Measurements from ENCODE around the gene SNX6.
"Not testable (repeated sequence)": the region's sequence is repeated elsewhere in the genome, so short reads cannot be mapped to it uniquely, and the experiment has no call there.

SNX6 gene

GRCh38 chr14:34650786-34651584 lies 21.0 kb upstream of the SNX6 start:
- H4K20me1 ChIP-seq (ENCODE audit: insufficient read depth, low read length) = no peaks in the 10 kb centered on the region
- no peak for TF ChIP-seq EZH2 (IDR thresholded peaks at IDR 0.05; ENCODE audit: borderline replicate concordance, low read depth, low read length, severe bottlenecking)
- TF ChIP-seq CTCF (IDR thresholded peaks at IDR 0.05; ENCODE audit: borderline replicate concordance, extremely low read depth, low read length, poor library complexity, severe bottlenecking) = no peak
- no peak overlapping the region for H3K27ac ChIP-seq (ENCODE audit: low read length)
- no peaks in the 10 kb centered on the region for H3K4me1 ChIP-seq (ENCODE audit: insufficient read depth, low read length)
- no peak overlapping the region for H3K9ac ChIP-seq (ENCODE audit: low read depth, low read length)
- no peak for ATAC-seq (ENCODE audit: insufficient read depth, low read depth)
- no peak for DNase-seq
- H3K36me3 ChIP-seq (ENCODE audit: insufficient read depth, low read length) = no peaks in the 10 kb centered on the region
- H3K27me3 ChIP-seq (ENCODE audit: insufficient read depth, low read length, poor library complexity) = no peaks in the 10 kb centered on the region
- no peaks in the 10 kb centered on the region for H3K9me3 ChIP-seq (ENCODE audit: insufficient read depth, low read length, severe bottlenecking)
- no peak overlapping the region for H3K4me2 ChIP-seq (ENCODE audit: insufficient read depth, low read length)
- no peak overlapping the region for H2AFZ ChIP-seq (ENCODE audit: low read depth, low read length)
- H3K79me2 ChIP-seq (ENCODE audit: insufficient read depth, low read length) = no peaks in the 10 kb centered on the region
- H3K4me3 ChIP-seq (ENCODE audit: low read depth in 1 of 2, low read length in 2 of 2) = no peak overlapping the region

GRCh38 chr14:34650006-34650405 lies 20.1 kb upstream of the SNX6 start:
- H3K36me3 ChIP-seq (ENCODE audit: insufficient read depth, low read length); H3K27ac ChIP-seq (ENCODE audit: low read length); H3K27me3 ChIP-seq (ENCODE audit: insufficient read depth, low read length, poor library complexity); H3K4me3 ChIP-seq (ENCODE audit: low read depth in 1 of 2, low read length in 2 of 2); H3K4me2 ChIP-seq (ENCODE audit: insufficient read depth, low read length); H3K9ac ChIP-seq (ENCODE audit: low read depth, low read length); DNase-seq; H3K4me1 ChIP-seq (ENCODE audit: insufficient read depth, low read length); H4K20me1 ChIP-seq (ENCODE audit: insufficient read depth, low read length); ATAC-seq (ENCODE audit: insufficient read depth, low read depth); H3K79me2 ChIP-seq (ENCODE audit: insufficient read depth, low read length); H3K9me3 ChIP-seq (ENCODE audit: insufficient read depth, low read length, severe bottlenecking); H2AFZ ChIP-seq (ENCODE audit: low read depth, low read length): not testable (repeated sequence)

- no peak for DNase-seq
- H3K36me3 ChIP-seq (ENCODE audit: insufficient read depth, low read length) = no peaks in the 10 kb centered on the region
- H3K4me2 ChIP-seq (ENCODE audit: insufficient read depth, low read length) = no peak overlapping the region
- no peak overlapping the region for H3K27ac ChIP-seq (ENCODE audit: low read length)
- H3K9ac ChIP-seq (ENCODE audit: low read depth, low read length) = no peak overlapping the region
- no peak for ATAC-seq (ENCODE audit: insufficient read depth, low read depth)
- no peak overlapping the region for H3K4me3 ChIP-seq (ENCODE audit: low read depth in 1 of 2, low read length in 2 of 2)
- no peaks in the 10 kb centered on the region for H3K27me3 ChIP-seq (ENCODE audit: insufficient read depth, low read length, poor library complexity)
- no peaks in the 10 kb centered on the region for H3K4me1 ChIP-seq (ENCODE audit: insufficient read depth, low read length)
- H2AFZ ChIP-seq (ENCODE audit: low read depth, low read length) = no peak overlapping the region
- TF ChIP-seq EZH2 (IDR thresholded peaks at IDR 0.05; ENCODE audit: borderline replicate concordance, low read depth, low read length, severe bottlenecking) = no peak
- TF ChIP-seq CTCF (IDR thresholded peaks at IDR 0.05; ENCODE audit: borderline replicate concordance, extremely low read depth, low read length, poor library complexity, severe bottlenecking) = no peak
- H3K9me3 ChIP-seq (ENCODE audit: insufficient read depth, low read length, severe bottlenecking) = no peaks in the 10 kb centered on the region
- H3K79me2 ChIP-seq (ENCODE audit: insufficient read depth, low read length) = no peaks in the 10 kb centered on the region
- no peaks in the 10 kb centered on the region for H4K20me1 ChIP-seq (ENCODE audit: insufficient read depth, low read length)
Measured at GRCh38 chr14:34649344-34649743, 19.4 kb upstream of the SNX6 start.

GRCh38 chr14:34646570-34647255 lies 16.8 kb upstream of the SNX6 start:
- DNase-seq = no peak
- TF ChIP-seq CTCF (IDR thresholded peaks at IDR 0.05; ENCODE audit: borderline replicate concordance, extremely low read depth, low read length, poor library complexity, severe bottlenecking) = no peak
- no peak for TF ChIP-seq EZH2 (IDR thresholded peaks at IDR 0.05; ENCODE audit: borderline replicate concordance, low read depth, low read length, severe bottlenecking)
- no peaks in the 10 kb centered on the region for H3K4me1 ChIP-seq (ENCODE audit: insufficient read depth, low read length)

More at GRCh38 chr14:34646570-34647255, 16.8 kb upstream of the SNX6 start:
- Histone ChIP-seq H3K36me3 (ENCODE audit: insufficient read depth, low read length) (no peaks in the 10 kb centered on the region), H3K4me3 (ENCODE audit: low read depth in 1 of 2, low read length in 2 of 2) (no peak overlapping the region), H3K27ac (ENCODE audit: low read length) (no peak overlapping the region), H3K79me2 (ENCODE audit: insufficient read depth, low read length) (no peaks in the 10 kb centered on the region), H3K9me3 (ENCODE audit: insufficient read depth, low read length, severe bottlenecking) (no peaks in the 10 kb centered on the region), H3K4me2 (ENCODE audit: insufficient read depth, low read length) (no peak overlapping the region), H3K9ac (ENCODE audit: low read depth, low read length) (no peak overlapping the region), H2AFZ (ENCODE audit: low read depth, low read length) (no peak overlapping the region), H3K27me3 (ENCODE audit: insufficient read depth, low read length, poor library complexity) (no peaks in the 10 kb centered on the region), H4K20me1 (ENCODE audit: insufficient read depth, low read length) (no peaks in the 10 kb centered on the region)
- ATAC-seq (ENCODE audit: insufficient read depth, low read depth) = no peak

Data from DND-41 (cell line).